GM12872 (cell line): ENCODE data around the gene ASB1.

Experiments used
- TF ChIP-seq, protein P1 (sequence below): IDR thresholded peaks from 3 replicates; pipeline ENCODE4 v1.5.1; 2011; ENCODE audit warnings: low read depth, mild to moderate bottlenecking, low read length, moderate library complexity; ENCODE audit not compliant: insufficient read depth

The ASB1 gene

DNA sequence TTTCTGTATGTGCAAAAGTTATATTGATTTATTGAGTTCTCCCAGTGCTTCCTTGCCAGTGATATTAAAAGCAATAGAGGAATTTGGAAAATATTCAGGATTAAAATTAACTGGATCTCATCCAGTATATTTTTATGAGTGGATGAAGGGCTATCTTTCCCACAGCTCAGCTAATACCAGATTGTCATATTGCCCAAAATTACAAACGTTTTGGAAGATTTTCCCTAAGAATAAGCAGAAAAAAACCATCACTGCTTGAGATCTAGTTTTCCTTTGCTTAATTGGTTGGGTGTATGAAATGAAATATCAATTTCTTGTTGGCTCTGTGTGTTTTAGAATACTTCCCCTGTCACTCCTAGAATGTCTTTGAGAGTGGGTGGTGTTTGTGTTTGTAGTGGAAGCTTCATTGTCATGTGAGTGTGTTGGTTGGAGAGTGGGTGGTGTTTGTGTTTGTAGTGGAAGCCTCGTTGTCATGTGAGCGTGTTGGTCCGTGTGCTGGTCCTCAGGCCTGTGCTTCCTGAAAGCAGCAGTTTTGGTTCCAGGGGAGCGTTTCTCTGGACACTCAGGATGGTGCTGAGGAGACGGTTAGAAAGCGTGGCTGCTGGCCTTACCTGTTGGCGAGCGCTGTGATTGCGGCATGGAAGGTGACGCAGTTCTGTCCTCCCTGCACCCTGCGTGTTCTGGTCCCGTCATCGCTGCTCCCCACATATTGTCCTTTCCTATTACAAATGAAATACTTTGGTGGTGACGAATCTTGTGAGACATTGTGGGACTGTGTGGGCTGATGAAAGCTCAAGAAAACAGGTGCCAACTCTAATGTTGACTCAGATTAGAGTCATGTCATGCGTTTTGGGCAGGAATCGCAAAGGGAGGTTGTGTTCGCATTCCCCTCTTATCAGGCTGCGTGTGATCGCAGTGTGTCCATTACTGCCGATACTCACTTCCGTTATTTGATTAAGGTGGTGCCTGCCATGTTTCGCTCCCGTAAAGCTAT is 12.4 kb downstream of the ASB1 start:
- TF ChIP-seq, protein P1, sequence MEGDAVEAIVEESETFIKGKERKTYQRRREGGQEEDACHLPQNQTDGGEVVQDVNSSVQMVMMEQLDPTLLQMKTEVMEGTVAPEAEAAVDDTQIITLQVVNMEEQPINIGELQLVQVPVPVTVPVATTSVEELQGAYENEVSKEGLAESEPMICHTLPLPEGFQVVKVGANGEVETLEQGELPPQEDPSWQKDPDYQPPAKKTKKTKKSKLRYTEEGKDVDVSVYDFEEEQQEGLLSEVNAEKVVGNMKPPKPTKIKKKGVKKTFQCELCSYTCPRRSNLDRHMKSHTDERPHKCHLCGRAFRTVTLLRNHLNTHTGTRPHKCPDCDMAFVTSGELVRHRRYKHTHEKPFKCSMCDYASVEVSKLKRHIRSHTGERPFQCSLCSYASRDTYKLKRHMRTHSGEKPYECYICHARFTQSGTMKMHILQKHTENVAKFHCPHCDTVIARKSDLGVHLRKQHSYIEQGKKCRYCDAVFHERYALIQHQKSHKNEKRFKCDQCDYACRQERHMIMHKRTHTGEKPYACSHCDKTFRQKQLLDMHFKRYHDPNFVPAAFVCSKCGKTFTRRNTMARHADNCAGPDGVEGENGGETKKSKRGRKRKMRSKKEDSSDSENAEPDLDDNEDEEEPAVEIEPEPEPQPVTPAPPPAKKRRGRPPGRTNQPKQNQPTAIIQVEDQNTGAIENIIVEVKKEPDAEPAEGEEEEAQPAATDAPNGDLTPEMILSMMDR: no peak

DNA sequence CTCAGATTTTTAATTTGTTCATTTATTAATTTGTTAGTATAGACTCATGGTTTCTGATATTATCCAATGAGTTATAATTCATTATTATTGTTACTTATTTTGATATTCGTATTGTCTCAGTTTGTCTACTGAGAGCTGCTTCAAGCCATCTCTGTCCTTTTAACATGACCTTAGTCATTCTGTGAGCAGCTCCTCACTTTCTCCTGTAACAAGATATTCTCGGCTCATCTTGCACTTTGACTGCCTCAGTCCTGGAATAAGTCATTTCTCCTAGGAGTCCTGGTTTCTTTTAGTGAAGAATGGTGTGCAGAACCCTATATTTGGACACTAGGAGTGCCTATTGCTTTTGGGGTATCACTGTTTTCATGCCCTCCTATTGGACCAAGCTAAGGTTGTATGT is 13.2 kb downstream of the ASB1 start:
- TF ChIP-seq, protein P1: no peak

- TF ChIP-seq, protein P1: no peak
Observed at GRCh38 chr2:238440331-238440730, 13.6 kb downstream of the ASB1 start.

GRCh38 chr2:238440767-238441166 is 14.0 kb downstream of the ASB1 start:
- TF ChIP-seq, protein P1: no peak

GRCh38 chr2:238441262-238442114 is 14.8 kb downstream of the ASB1 start:
- TF ChIP-seq, protein P1: no peak

GRCh38 chr2:238444242-238444641 is 17.5 kb downstream of the ASB1 start:
- TF ChIP-seq, protein P1: no peak

DNA sequence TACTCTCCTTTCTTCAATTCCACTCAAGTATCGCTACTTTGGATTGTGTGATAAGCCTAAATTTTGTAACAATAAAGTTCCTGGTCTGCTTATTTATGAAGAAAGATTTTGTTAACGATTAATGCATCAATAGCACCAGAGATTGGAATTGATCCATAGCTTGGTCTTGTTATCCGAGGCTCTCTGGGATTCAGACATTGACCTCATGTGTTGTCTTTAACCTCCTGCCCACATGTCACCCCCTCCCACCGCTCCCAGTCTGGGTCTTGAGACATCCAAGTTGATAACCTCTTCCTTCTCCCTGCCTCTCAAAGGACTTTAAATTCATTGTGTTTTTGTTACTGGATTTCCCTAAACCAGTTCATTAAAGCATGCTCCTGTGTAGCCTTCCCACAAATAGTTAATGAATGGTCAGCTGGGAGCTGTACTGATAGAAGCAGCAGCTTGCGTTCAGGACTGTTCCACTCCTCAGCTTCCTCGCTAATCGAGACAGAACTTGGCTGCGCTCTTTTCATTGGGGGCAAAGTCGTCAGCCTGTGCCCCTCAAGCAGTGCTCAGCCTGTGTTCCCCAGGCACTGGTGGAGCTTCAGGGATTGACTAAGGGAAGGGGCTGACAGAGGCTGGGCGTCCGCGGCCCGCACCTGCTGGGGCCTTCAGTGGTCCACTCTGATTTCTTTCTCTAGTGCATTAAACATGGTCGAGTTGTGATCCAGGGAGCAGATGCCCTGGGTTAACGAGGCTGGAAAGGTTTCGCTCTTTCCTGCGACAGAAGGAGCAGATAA is 18.9 kb downstream of the ASB1 start:
- TF ChIP-seq, protein P1: no peak
